ENCODE results near the gene CHST4.
"Not testable (repeated sequence)": the region's sequence is repeated elsewhere in the genome, so short reads cannot be mapped to it uniquely, and the experiment has no call there.

CHST4 gene

GRCh38 chr16:71570144-71570543 lies 43.9 kb downstream of the CHST4 start:
- no peak for DNase-seq

GRCh38 chr16:71572497-71573116 lies 46.4 kb downstream of the CHST4 start:
- no peak for DNase-seq

DNA sequence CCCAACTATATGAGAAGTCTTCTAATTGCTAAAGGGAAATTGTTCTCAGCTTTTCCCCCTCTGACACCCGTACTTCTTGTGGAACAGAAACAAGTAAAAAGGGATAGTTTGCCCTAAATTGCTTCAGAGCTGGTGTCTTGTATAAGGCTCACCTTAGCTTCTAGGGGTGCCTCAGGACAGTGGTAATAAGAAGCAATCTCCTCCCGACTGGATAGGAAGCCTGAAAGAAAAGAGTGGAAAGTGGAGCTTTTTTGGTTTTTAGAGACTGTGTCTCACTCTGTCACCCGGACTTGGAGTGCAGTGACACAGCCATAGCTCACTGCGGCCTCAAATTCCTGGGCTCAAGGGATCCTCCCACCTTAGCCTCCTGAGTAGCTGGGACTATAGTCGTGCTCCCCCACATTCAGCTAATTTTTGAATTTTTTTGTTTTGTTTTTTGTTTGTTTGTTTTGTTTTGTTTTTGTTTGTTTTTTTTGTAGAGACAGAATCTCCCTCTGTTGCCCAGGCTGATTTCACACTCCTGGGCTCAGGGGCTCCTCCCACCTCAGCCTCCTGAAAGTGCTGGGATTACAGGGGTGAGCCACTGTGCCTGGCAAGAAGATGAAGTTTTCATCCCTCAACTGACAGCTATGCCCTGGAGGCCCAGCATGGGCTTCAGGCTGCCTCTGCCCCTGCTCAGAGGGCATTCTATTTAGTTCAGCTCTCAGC lies 47.3 kb downstream of the CHST4 start:
- DNase-seq, result no peak

DNA sequence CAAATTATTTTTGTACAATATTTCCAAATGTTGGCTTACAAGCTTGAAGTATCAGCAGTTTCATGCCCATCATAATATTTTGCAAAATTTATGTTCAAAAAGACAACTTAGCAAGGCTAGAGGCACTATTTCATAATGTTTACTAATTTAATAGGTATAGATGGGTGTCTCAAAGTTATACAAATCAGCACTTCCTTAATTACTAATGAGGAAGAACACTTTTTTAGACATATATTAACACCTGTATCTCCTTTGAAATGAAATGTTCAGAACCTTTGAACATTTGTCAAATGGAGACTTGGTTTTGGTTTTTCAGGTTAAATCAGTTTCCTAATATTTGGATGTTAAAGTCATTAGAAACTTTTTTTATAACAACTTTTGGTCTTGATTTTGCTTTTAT lies 48.5 kb downstream of the CHST4 start:
- no peak for DNase-seq

GRCh38 chr16:71576971-71577370 lies 50.7 kb downstream of the CHST4 start, which contains the start of gene TAT:
TSS of gene TAT (minus strand) at chr16:71577092. CDS start at chr16:71576415, 677 bp downstream.
- DNase-seq, result no peak

DNA sequence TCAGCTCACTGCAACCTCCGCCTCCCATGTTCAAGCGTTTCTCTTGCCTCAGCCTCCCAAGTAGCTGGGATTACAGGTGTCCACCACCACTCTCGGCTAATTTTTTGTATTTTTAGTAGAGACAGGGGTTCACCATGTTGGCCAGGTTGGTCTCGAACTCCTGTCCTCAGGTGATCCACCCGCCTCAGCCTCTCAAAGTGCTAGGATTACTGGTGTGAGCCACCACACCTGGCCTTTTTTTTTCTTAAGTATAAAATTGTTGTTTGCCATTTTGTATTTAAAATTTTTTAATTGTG lies 56.3 kb downstream of the CHST4 start:
- not testable (repeated sequence) for DNase-seq

GRCh38 chr16:71584543-71585317 lies 58.5 kb downstream of the CHST4 start:
- DNase-seq, result no peak

GRCh38 chr16:71585318-71585703 lies 59.1 kb downstream of the CHST4 start:
- no peak for DNase-seq

All from NCI-H510A treated with DMSO at 0.1 percent for 48 hours (cell line).